Amygdala (tissue), 56 donors: ENCODE results near the gene FBXO28.

ENCODE experiments used
- DNase-seq, 56 donors: peaks; one replicate each; lab custom pipeline; 2025; lab: John Stamatoyannopoulos, UW

Gene FBXO28

GRCh38 chr1:224092601-224093000, 21.3 kb upstream of the FBXO28 start:
- DNase-seq = no peak

- no peak for DNase-seq
Measured at GRCh38 chr1:224095339-224095738, 18.6 kb upstream of the FBXO28 start.

GRCh38 chr1:224095867-224096266, 18.0 kb upstream of the FBXO28 start:
- no peak for DNase-seq

- no peak for DNase-seq
Measured at GRCh38 chr1:224096773-224097172, 17.1 kb upstream of the FBXO28 start.

GRCh38 chr1:224098007-224098406, 15.9 kb upstream of the FBXO28 start:
- DNase-seq = no peak

GRCh38 chr1:224106568-224107281, 7.2 kb upstream of the FBXO28 start:
- DNase-seq = no peak

GRCh38 chr1:224107282-224107625, 6.7 kb upstream of the FBXO28 start:
- DNase-seq = no peak

GRCh38 chr1:224108991-224109390, 4.9 kb upstream of the FBXO28 start:
- DNase-seq = no peak

- DNase-seq = no peak
Measured at GRCh38 chr1:224109981-224110380, 3.9 kb upstream of the FBXO28 start.

GRCh38 chr1:224113005-224113404, 906 bp upstream of the FBXO28 start:
- DNase-seq = no peak

GRCh38 chr1:224113545-224113917, 380 bp upstream of the FBXO28 start:
- DNase-seq = no peak

GRCh38 chr1:224114787-224115175, 870 bp downstream of the FBXO28 start:
- DNase-seq = peak in 2 of 56 donors; percentile 40 to 41

- DNase-seq = no peak
Measured at GRCh38 chr1:224116131-224116530, 2.2 kb downstream of the FBXO28 start.

GRCh38 chr1:224118688-224119087, 4.8 kb downstream of the FBXO28 start:
- no peak for DNase-seq

- DNase-seq = no peak
Measured at GRCh38 chr1:224123136-224123535, 9.2 kb downstream of the FBXO28 start.

GRCh38 chr1:224124220-224124619, 10.3 kb downstream of the FBXO28 start:
- no peak for DNase-seq

GRCh38 chr1:224127925-224128819, 14.3 kb downstream of the FBXO28 start:
- DNase-seq = no peak

GRCh38 chr1:224131253-224131652, 17.3 kb downstream of the FBXO28 start:
- no peak for DNase-seq

- no peak for DNase-seq
Measured at GRCh38 chr1:224132901-224133300, 19.0 kb downstream of the FBXO28 start.

- no peak for DNase-seq
Measured at GRCh38 chr1:224133741-224134299, 19.9 kb downstream of the FBXO28 start.

GRCh38 chr1:224137518-224137917, 23.6 kb downstream of the FBXO28 start:
- DNase-seq = no peak

GRCh38 chr1:224138198-224138597, 24.3 kb downstream of the FBXO28 start:
- no peak for DNase-seq
